Type B pancreatic cell (in vitro differentiated cells): ENCODE measurements around the gene GLUD2. TPM values are rescaled to one million over a fixed set of nuclear protein-coding genes. Genes with fewer than 3 reads are reported as not detected.
"Not testable (repeated sequence)": the region's sequence is repeated elsewhere in the genome, so short reads cannot be mapped to it uniquely, and the experiment has no call there.

Source experiments
- DNase-seq: peaks from one replicate; pipeline ENCODE4 v3.0.0; 2021; ENCODE audit warnings: mixed read lengths; ENCODE audit not compliant: unreplicated experiment; ENCODE audit errors: extremely low spot score
- H3K27ac Mint-ChIP-seq: 2 replicates; pipeline ENCODE4 v1.8.0; 2021; ENCODE audit warnings: mild to moderate bottlenecking, mixed read lengths
- H3K27me3 Mint-ChIP-seq: 2 replicates; pipeline ENCODE4 v1.8.0; 2021; ENCODE audit warnings: mixed read lengths
- H3K36me3 Mint-ChIP-seq: 2 replicates; pipeline ENCODE4 v1.8.0; 2021; ENCODE audit warnings: mixed read lengths
- H3K4me1 Mint-ChIP-seq: one replicate; pipeline ENCODE4 v1.8.0; 2021; ENCODE audit warnings: mixed read lengths; ENCODE audit not compliant: unreplicated experiment
- H3K4me3 Mint-ChIP-seq: 2 replicates; pipeline ENCODE4 v1.8.0; 2021; ENCODE audit warnings: mild to moderate bottlenecking, mixed read lengths
- H3K9me3 Mint-ChIP-seq: 2 replicates; pipeline ENCODE4 v1.8.0; 2021; ENCODE audit warnings: mixed read lengths
- CTCF ChIP-seq: fragments of 200-600 bp; sonication (generic); conservative IDR thresholded peaks from 2 replicates; pipeline ENCODE4 v1.5.0; 2021; ENCODE audit warnings: antibody characterized with exemption, mild to moderate bottlenecking
- long read RNA-seq: library from polyadenylated mRNA; unstranded; transcript quantifications from one replicate; pipeline ENCODE4 v2.0.0, GENCODE V29; 2020
- total RNA-seq: library from RNA; stranded (reverse); gene quantifications from 2 replicates; pipeline ENCODE4 v1.2.1, GENCODE V29; 2021; ENCODE audit warnings: low replicate concordance

The GLUD2 gene
- total RNA-seq: 5.8 and 9.8 TPM in 2 replicates
- long read RNA-seq, partial matches to known transcripts: 0 of 2 reads
- long read RNA-seq, other reads (novel, unspliced or antisense): 0 of 2 reads

GRCh38 chrX:121047441-121048419 lies at the start of gene GLUD2:
GLUD2 (plus strand) TSS chrX:121047610; CDS start chrX:121047685, 75 bp downstream.
- H3K36me3 Mint-ChIP-seq, H3K27me3 Mint-ChIP-seq, H3K27ac Mint-ChIP-seq, H3K4me1 Mint-ChIP-seq, H3K9me3 Mint-ChIP-seq, DNase-seq: not testable (repeated sequence)
- peak; percentile 58 for TF ChIP-seq CTCF
- H3K4me3 Mint-ChIP-seq: peak within 1 kb of the TSS; percentile 77

GRCh38 chrX:120999413-120999812 lies 48.0 kb upstream of the GLUD2 start:
- H3K4me3 Mint-ChIP-seq: no peak overlapping the region
- no peaks in the 10 kb centered on the region for H3K27me3 Mint-ChIP-seq
- no peaks in the 10 kb centered on the region for H3K4me1 Mint-ChIP-seq
- H3K9me3 Mint-ChIP-seq: no peaks in the 10 kb centered on the region
- no peaks in the 10 kb centered on the region for H3K36me3 Mint-ChIP-seq
- no peak for DNase-seq
- no peak overlapping the region for H3K27ac Mint-ChIP-seq
- TF ChIP-seq CTCF: no peak

- Mint-ChIP-seq H3K4me3 (no peak overlapping the region), H3K36me3 (no peaks in the 10 kb centered on the region), H3K4me1 (no peaks in the 10 kb centered on the region), H3K27me3 (no peaks in the 10 kb centered on the region), H3K27ac (no peak overlapping the region), H3K9me3 (no peaks in the 10 kb centered on the region)
- peak; percentile 60 for TF ChIP-seq CTCF
- DNase-seq: no peak
Measured at GRCh38 chrX:121000589-121000988, 46.8 kb upstream of the GLUD2 start.

- peaks cover 2% of the 10 kb centered on the region for H3K9me3 Mint-ChIP-seq
- H3K27ac Mint-ChIP-seq: no peak overlapping the region
- no peak overlapping the region for H3K4me3 Mint-ChIP-seq
- DNase-seq: no peak
- no peaks in the 10 kb centered on the region for H3K36me3 Mint-ChIP-seq
- H3K4me1 Mint-ChIP-seq: no peaks in the 10 kb centered on the region
- no peak for TF ChIP-seq CTCF
- no peaks in the 10 kb centered on the region for H3K27me3 Mint-ChIP-seq
Measured at GRCh38 chrX:121008920-121009319, 38.5 kb upstream of the GLUD2 start.

GRCh38 chrX:121009764-121010163 lies 37.6 kb upstream of the GLUD2 start:
- no peak for TF ChIP-seq CTCF
- Mint-ChIP-seq H3K27me3 (no peaks in the 10 kb centered on the region), H3K27ac (no peak overlapping the region)

More at GRCh38 chrX:121009764-121010163, 37.6 kb upstream of the GLUD2 start:
- Mint-ChIP-seq H3K4me3 (no peak overlapping the region), H3K36me3 (no peaks in the 10 kb centered on the region), H3K4me1 (no peaks in the 10 kb centered on the region), H3K9me3 (peaks cover 6% of the 10 kb centered on the region)
- no peak for DNase-seq
